Nephron (organoid): ENCODE measurements around the gene SLC48A1.

Source experiments
- H3K27ac Mint-ChIP-seq, 3 experiments: 2 replicates each; pipeline ENCODE4 v1.8.0; 2020; ENCODE audit warnings: mixed read lengths in 3 of 3, mild to moderate bottlenecking in 2 of 3, moderate library complexity in 1 of 3
- H3K27me3 Mint-ChIP-seq: 2 replicates; pipeline ENCODE4 v1.8.0; 2021; ENCODE audit warnings: low read depth, mild to moderate bottlenecking, moderate library complexity, mixed read lengths
- H3K36me3 Mint-ChIP-seq: 2 replicates; pipeline ENCODE4 v1.8.0; 2020; ENCODE audit warnings: low read depth, mixed read lengths
- H3K4me1 Mint-ChIP-seq: 2 replicates; pipeline ENCODE4 v1.8.0; 2020; ENCODE audit warnings: mixed read lengths
- H3K4me3 Mint-ChIP-seq, 3 experiments: 2 replicates each; pipeline ENCODE4 v1.8.0; 2020; ENCODE audit warnings: mild to moderate bottlenecking in 3 of 3, mixed read lengths in 3 of 3, moderate library complexity in 2 of 3
- H3K9me3 Mint-ChIP-seq: 2 replicates; pipeline ENCODE4 v1.8.0; 2020; ENCODE audit warnings: mixed read lengths
- TF ChIP-seq, protein P1 (sequence below), 3 experiments: fragments of 200-600 bp; sonication (generic); IDR thresholded peaks; one replicate each; pipeline ENCODE4 v1.5.0; 2021; ENCODE audit warnings: antibody characterized with exemption in 3 of 3; ENCODE audit not compliant: unreplicated experiment in 3 of 3

The SLC48A1 gene

DNA sequence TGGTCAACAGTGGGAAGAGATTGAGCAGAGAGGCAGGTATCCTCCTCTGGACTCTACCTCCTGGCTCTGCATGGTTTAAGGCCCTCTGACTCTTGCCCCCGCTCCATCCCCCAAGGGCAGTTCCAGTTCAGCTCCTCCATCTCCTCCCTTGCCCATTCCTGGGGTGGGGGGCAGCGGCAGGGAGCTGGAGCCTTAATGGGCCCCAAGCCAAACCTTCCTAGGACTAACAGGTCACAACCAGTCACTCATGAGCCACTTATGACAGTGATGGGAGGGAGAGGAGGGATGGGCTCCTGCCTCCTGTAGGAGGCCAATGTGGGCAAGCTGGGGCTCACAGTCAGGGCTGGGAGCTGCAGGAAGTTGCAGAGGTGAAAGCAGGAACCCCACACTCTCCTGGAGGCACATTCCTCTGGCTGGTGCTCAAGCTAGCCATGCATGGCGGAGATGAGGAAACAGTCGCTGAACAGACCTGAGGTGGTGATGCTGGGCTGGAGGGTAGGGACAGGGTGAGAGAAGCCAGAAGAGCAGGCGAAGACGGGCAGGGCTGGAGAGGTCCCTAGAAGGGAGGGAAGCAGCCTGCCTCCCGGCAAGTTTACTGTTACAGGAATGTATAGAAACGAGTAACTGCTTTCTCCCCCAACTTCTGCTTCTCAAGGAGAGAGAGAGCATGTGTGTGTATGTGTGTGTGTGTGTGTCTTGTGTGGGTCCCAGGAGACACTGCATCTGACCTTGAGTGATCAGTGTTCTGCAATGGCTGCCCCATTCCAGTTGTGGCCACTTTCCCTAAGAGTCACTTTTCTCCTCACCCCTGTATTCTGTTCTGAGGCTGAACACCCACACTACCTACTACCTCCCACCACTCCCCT is 9.3 kb upstream of the SLC48A1 start:
- Mint-ChIP-seq H3K27ac (peak overlapping the region; percentile 29 to 96 (median 72)), H3K4me1 (peaks cover 34% of the 10 kb centered on the region), H3K4me3 (peak overlapping the region in 1 of 3 experiments; percentile 13), H3K27me3 (peaks cover 10% of the 10 kb centered on the region), H3K9me3 (no peaks in the 10 kb centered on the region), H3K36me3 (no peaks in the 10 kb centered on the region)
- TF ChIP-seq, protein P1, sequence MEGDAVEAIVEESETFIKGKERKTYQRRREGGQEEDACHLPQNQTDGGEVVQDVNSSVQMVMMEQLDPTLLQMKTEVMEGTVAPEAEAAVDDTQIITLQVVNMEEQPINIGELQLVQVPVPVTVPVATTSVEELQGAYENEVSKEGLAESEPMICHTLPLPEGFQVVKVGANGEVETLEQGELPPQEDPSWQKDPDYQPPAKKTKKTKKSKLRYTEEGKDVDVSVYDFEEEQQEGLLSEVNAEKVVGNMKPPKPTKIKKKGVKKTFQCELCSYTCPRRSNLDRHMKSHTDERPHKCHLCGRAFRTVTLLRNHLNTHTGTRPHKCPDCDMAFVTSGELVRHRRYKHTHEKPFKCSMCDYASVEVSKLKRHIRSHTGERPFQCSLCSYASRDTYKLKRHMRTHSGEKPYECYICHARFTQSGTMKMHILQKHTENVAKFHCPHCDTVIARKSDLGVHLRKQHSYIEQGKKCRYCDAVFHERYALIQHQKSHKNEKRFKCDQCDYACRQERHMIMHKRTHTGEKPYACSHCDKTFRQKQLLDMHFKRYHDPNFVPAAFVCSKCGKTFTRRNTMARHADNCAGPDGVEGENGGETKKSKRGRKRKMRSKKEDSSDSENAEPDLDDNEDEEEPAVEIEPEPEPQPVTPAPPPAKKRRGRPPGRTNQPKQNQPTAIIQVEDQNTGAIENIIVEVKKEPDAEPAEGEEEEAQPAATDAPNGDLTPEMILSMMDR (IDR thresholded peaks at IDR 0.05; ENCODE audit: unreplicated experiment in 3 of 3) = no peak

DNA sequence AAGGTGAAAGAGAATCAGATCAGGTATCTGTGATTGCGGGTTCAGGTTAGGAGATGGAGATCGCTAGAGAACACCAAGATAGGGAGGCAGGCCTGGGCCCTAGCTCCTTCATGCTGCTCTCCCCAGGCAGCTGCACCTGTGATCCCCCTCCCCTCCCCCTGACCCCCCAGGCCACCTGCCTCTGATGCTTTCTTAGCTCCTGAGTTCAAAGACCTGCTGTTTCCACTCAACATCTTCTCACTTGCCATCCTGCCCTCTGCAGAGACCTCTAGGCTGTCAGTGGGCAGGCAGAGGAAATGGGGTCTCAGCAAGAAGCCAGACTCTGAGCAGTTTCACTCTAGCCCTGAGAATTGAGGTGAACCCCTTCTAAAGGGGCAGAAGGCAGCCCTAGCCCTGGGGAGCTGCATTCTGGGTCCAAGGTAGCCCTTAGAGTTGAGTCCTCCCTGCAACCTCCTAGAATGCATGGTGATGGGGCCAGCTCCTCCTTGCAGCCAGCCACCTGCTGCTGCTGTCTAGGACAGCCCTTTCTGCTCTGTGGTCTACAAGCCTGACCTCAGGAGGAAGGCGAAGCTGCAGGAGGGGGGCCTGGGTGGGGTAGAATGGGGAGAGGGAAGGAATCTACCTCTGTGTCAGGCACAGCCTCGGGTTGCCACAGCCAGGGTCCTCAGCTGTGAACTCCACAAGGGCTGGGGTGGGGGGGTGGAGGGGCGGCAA is 6.4 kb upstream of the SLC48A1 start:
- H3K4me3 Mint-ChIP-seq = no peak overlapping the region
- no peaks in the 10 kb centered on the region for H3K36me3 Mint-ChIP-seq
- H3K9me3 Mint-ChIP-seq = no peaks in the 10 kb centered on the region
- peaks cover 7% of the 10 kb centered on the region for H3K27me3 Mint-ChIP-seq
- peaks cover 23% of the 10 kb centered on the region for H3K4me1 Mint-ChIP-seq
- TF ChIP-seq, protein P1 (IDR thresholded peaks at IDR 0.05; ENCODE audit: unreplicated experiment in 3 of 3) = no peak
- no peak overlapping the region for H3K27ac Mint-ChIP-seq

DNA sequence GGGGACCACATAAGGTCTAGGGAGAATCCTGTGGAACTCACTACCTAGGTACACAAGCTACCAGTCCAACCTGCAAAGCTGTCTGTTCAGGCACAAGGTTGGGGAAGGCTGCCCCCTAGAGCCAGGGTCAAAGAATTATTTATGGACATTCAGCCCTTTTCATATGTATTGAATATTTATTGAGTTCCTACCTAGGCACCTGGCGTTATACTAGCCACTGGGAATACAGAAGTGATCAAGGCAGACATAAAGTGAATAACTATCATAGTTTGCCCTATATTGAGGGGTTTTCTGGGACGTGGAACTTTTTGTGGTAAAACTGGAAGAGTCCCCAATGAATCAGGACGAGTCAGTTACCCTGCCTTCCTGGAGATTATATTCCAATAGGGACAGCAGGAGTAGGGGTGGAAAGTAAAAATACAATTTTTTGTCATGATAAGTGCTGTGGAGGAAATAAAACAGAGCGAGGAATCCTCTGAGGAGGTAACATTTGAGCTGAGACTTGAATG is 5.8 kb upstream of the SLC48A1 start:
- no peaks in the 10 kb centered on the region for H3K36me3 Mint-ChIP-seq
- TF ChIP-seq, protein P1 (IDR thresholded peaks at IDR 0.05; ENCODE audit: unreplicated experiment in 3 of 3) = peak in 2 of 3 experiments; percentile 15 to 35
- H3K4me1 Mint-ChIP-seq = peaks cover 23% of the 10 kb centered on the region
- H3K27me3 Mint-ChIP-seq = peaks cover 7% of the 10 kb centered on the region
- H3K27ac Mint-ChIP-seq = peak overlapping the region; percentile 33 to 69 (median 50)
- H3K4me3 Mint-ChIP-seq = no peak overlapping the region
- no peaks in the 10 kb centered on the region for H3K9me3 Mint-ChIP-seq

DNA sequence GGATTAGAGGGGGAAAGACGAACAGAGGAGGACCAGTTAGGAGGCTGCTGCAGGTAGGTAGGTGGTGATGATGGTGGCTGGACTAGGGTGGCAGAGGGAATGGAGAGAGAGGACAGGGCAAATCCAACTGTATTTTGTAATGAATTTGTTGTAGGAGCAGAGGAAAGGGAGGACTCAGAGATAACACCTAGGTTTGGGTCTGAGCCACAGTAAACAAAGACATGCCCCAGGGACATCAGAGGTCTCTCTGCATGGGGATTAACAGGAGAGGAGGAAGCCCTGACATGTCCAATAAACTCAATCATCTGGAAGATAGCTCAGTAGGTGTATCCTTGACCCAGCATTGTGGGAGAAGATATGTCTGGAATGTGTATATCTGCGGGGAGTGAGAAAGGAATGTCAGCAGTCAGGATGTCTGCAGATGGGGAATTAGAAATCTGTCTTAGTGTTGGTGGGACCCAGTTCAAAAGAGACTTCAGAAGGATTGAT is 4.7 kb upstream of the SLC48A1 start:
- Mint-ChIP-seq H3K4me1 (peaks cover 19% of the 10 kb centered on the region), H3K9me3 (no peaks in the 10 kb centered on the region), H3K4me3 (no peak overlapping the region), H3K27me3 (peaks cover 7% of the 10 kb centered on the region), H3K27ac (no peak overlapping the region), H3K36me3 (no peaks in the 10 kb centered on the region)
- TF ChIP-seq, protein P1 (IDR thresholded peaks at IDR 0.05; ENCODE audit: unreplicated experiment in 3 of 3) = no peak

DNA sequence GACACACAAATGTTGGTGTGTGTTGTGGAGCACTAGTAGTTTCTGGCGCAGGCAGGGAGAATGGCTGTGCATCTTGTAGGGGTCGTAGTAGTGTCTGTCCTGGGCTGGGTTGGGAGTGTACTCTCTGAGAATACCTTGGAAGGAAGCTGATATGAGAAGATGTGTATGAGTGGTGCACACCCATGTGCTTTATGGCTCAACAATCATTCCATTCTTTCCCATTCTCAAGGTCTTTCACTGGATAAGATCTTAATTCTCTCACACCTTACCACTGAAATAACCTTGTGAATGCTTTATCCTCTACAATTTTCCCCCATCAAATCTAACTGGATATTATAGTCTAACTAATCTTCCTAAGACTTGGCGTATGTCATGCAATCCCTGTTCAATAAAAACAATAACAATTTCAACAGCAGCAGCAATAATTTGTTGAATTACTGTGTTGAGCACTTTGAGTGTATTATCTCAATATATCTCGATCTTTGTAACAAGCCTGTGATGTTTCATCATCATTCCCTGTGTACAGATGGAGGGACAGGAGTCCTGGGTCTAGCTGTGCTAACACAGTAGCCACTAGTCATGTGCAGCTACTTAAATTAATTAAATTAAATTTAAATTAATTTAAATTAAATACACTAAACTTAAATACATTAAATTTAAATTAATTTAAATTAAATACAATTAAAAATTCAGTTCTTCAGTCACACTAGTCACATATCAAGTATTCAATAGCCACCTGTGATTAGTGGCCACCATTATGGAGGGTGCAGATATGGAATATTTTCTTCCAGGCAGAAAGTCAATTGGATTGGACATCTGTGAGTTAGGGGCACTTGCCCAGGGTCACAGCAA is 3.6 kb upstream of the SLC48A1 start:
- Mint-ChIP-seq H3K4me3 (no peak overlapping the region), H3K9me3 (no peaks in the 10 kb centered on the region), H3K36me3 (no peaks in the 10 kb centered on the region), H3K4me1 (peaks cover 17% of the 10 kb centered on the region), H3K27ac (no peak overlapping the region), H3K27me3 (peaks cover 13% of the 10 kb centered on the region)
- TF ChIP-seq, protein P1 (IDR thresholded peaks at IDR 0.05; ENCODE audit: unreplicated experiment in 3 of 3) = no peak
